Endothelial cell of umbilical vein (primary cell): ENCODE data around the gene ULBP3. TPM values are rescaled to one million over a fixed set of nuclear protein-coding genes. Genes with fewer than 3 reads are reported as not detected.

Source experiments
- BruUV-seq: library from RNA; stranded (reverse); fragments of 400-500 nt; replicated peaks from 2 replicates; lab custom pipeline; 2021; lab: Mats Ljungman, UMichigan
- CTCF ChIA-PET: fragments of 300-600, 350-600 bp; sonication (Branson Sonifier 250); formaldehyde crosslinking; loops from one replicate; lab custom pipeline; 2021; ENCODE audit warnings: antibody characterized with exemption, inconsistent platforms; lab: Charles Lee
- POLR2A ChIA-PET: fragments of 300-600, 350-600 bp; sonication (Branson Sonifier 250); formaldehyde crosslinking; loops from one replicate; lab custom pipeline; 2021; ENCODE audit warnings: antibody characterized with exemption, inconsistent platforms; lab: Charles Lee
- DNase-seq: peaks from one replicate; pipeline ENCODE4 v3.0.0-alpha.2; 2011; ENCODE audit warnings: low read depth, low spot score
- FAIRE-seq: peaks from 2 replicates; lab custom pipeline; 2011; peaks lifted over from hg19 to GRCh38; lab: Jason Lieb, UNC
- H2AFZ ChIP-seq: 2 replicates; pipeline ENCODE4 v1.6.0; 2012; ENCODE audit warnings: low read depth, low read length, control low read depth, inconsistent platforms
- H3K27ac ChIP-seq: 2 replicates; pipeline ENCODE4 v1.5.1; 2011; ENCODE audit warnings: low read depth, mild to moderate bottlenecking, control low read depth, low read length, moderate library complexity; ENCODE audit not compliant: insufficient read depth
- H3K27me3 ChIP-seq, 2 experiments: 2 replicates each; pipeline versions ENCODE4 v1.6.0 to v1.6.1; 2011; ENCODE audit warnings: low read length in 2 of 2, mixed read lengths in 1 of 2; ENCODE audit not compliant: control insufficient read depth in 2 of 2, insufficient read depth in 2 of 2
- H3K36me3 ChIP-seq, 2 experiments: 2 replicates in 1 of 2; 3 replicates in 1 of 2; pipeline ENCODE4 v1.5.1; 2011; ENCODE audit warnings: low read length in 2 of 2, mild to moderate bottlenecking in 1 of 2, moderate library complexity in 1 of 2; ENCODE audit not compliant: control insufficient read depth in 2 of 2, insufficient read depth in 2 of 2; ENCODE audit errors: extremely low read depth in 1 of 2
- H3K4me1 ChIP-seq: 3 replicates; pipeline ENCODE4 v1.5.1; 2011; ENCODE audit warnings: mild to moderate bottlenecking, low read length; ENCODE audit not compliant: control insufficient read depth, insufficient read depth; ENCODE audit errors: extremely low read depth
- H3K4me2 ChIP-seq: 2 replicates; pipeline ENCODE4 v1.6.1; 2011; ENCODE audit warnings: low read length, control low read depth, mixed read lengths; ENCODE audit not compliant: insufficient read depth
- H3K4me3 ChIP-seq, 3 experiments: fragments of 200-600 bp in 1 of 3; sonication (generic), shearing (Covaris generic) in 1 of 3; replicated peaks in 1 of 3; 2 replicates each; pipeline ENCODE4 v1.5.1; 2011 to 2016; ENCODE audit warnings: control low read depth in 3 of 3, low read length in 3 of 3, mild to moderate bottlenecking in 2 of 3, inconsistent platforms in 1 of 3, low read depth in 1 of 3, moderate library complexity in 1 of 3; ENCODE audit not compliant: insufficient read depth in 1 of 3
- H3K79me2 ChIP-seq: 2 replicates; pipeline ENCODE4 v1.6.0; 2012; ENCODE audit warnings: low read length, inconsistent platforms; ENCODE audit not compliant: control insufficient read depth, insufficient read depth
- H3K9ac ChIP-seq: replicated peaks from 2 replicates; pipeline ENCODE3; 2011; ENCODE audit warnings: low read length, control low read depth; ENCODE audit not compliant: insufficient read depth; ENCODE audit errors: extremely low read depth
- H3K9me1 ChIP-seq: replicated peaks from 3 replicates; pipeline ENCODE4 v1.6.0; 2011; ENCODE audit warnings: mild to moderate bottlenecking, low read length; ENCODE audit not compliant: control insufficient read depth, insufficient read depth; ENCODE audit errors: extremely low read depth
- H3K9me3 ChIP-seq: replicated peaks from 2 replicates; pipeline ENCODE4 v1.5.1; 2012; ENCODE audit warnings: low read length, inconsistent platforms; ENCODE audit not compliant: control insufficient read depth, insufficient read depth
- H4K20me1 ChIP-seq: replicated peaks from 2 replicates; pipeline ENCODE3; 2011; ENCODE audit warnings: mild to moderate bottlenecking, low read length; ENCODE audit not compliant: control insufficient read depth, insufficient read depth; ENCODE audit errors: extremely low read depth
- CTCF ChIP-seq, 2 donors: IDR thresholded peaks; 1 replicate in 1 of 2; 2 replicates in 1 of 2; pipeline ENCODE4 v1.5.1; 2011; ENCODE audit warnings: low read length in 2 of 2, mild to moderate bottlenecking in 2 of 2, moderate library complexity in 2 of 2, control low read depth in 1 of 2, inconsistent platforms in 1 of 2, low read depth in 1 of 2; ENCODE audit not compliant: insufficient read depth in 1 of 2; ENCODE audit errors: extremely low read depth in 1 of 2
- EZH2 ChIP-seq: IDR thresholded peaks from 2 replicates; pipeline ENCODE4 v1.6.1; 2012; ENCODE audit warnings: borderline replicate concordance, low read depth, mild to moderate bottlenecking, moderate library complexity, low read length, inconsistent platforms; ENCODE audit not compliant: severe bottlenecking
- FOS ChIP-seq: IDR thresholded peaks from 2 replicates; pipeline ENCODE4 v1.6.1; 2011; ENCODE audit warnings: mild to moderate bottlenecking, low read length, moderate library complexity, borderline replicate concordance; ENCODE audit not compliant: insufficient read depth
- GATA2 ChIP-seq: IDR thresholded peaks from 2 replicates; pipeline ENCODE4 v1.7.0; 2011; ENCODE audit warnings: low read depth, mild to moderate bottlenecking, moderate library complexity, mixed read lengths, low read length; ENCODE audit not compliant: insufficient read length, insufficient read depth
- JUN ChIP-seq: IDR thresholded peaks from 2 replicates; pipeline ENCODE4 v1.6.1; 2011; ENCODE audit warnings: borderline replicate concordance, low read depth; ENCODE audit not compliant: insufficient read length, insufficient read depth
- MAX ChIP-seq: IDR thresholded peaks from 2 replicates; pipeline ENCODE4 v1.6.1; 2011; ENCODE audit not compliant: insufficient read depth, insufficient read length
- MYC ChIP-seq: IDR thresholded peaks from one replicate; pipeline ENCODE4 v1.6.1; 2011; ENCODE audit warnings: mild to moderate bottlenecking, low read depth, low read length
- POLR2A ChIP-seq: IDR thresholded peaks from 2 replicates; pipeline ENCODE4 v1.6.1; 2012; ENCODE audit warnings: low read depth, mild to moderate bottlenecking, control low read depth, low read length
- POLR2AphosphoS5 ChIP-seq: IDR thresholded peaks from 2 replicates; pipeline ENCODE4 v1.6.1; 2012; ENCODE audit warnings: low read depth, mild to moderate bottlenecking, control low read depth, low read length, moderate library complexity; ENCODE audit not compliant: insufficient read depth
- dilution Hi-C: fragments of 300-500 bp; cut with MboI; formaldehyde crosslinking; loops from one replicate; pipeline ENCODE4 v1.15.0; 2019; ENCODE audit warnings: low sequenced_read_pairs; ENCODE audit not compliant: extremely low pct_ligation_motif_present
- intact Hi-C: fragments of 100-400 bp; cut with micrococcal nuclease; formaldehyde crosslinking; loops from one replicate; pipeline ENCODE4 v1.10.0; 2022
- polyA plus RNA-seq, 4 experiments: library from polyadenylated mRNA; depleted of rRNA in 3 of 4; stranded (reverse) in 3 of 4; unstranded in 1 of 4; fragments of >200 nt; gene quantifications; 2 replicates each; pipeline versions ENCODE4 v1.2.1 to v1.2.3, GENCODE V29; 2011 to 2012; ENCODE audit warnings: missing spikeins in 1 of 4
- total RNA-seq: library from RNA; stranded (reverse); gene quantifications from 2 replicates; pipeline ENCODE4 v1.2.3, GENCODE V29; 2021

ULBP3 gene
- total and polyA plus RNA-seq, 2 donors (not counting 3 experiments of a cell fraction or from before 2014, with no cell fraction given), result 7.1 to 12.8 TPM

GRCh38 chr6:150056916-150057315 lies 12.0 kb downstream of the ULBP3 start:
- no peak for DNase-seq
- Histone ChIP-seq H2AFZ (no peak overlapping the region), H3K36me3 (no peaks in the 10 kb centered on the region), H3K9ac (no peak overlapping the region), H3K4me2 (no peak overlapping the region), H3K79me2 (no peaks in the 10 kb centered on the region), H3K4me1 (no peaks in the 10 kb centered on the region), H3K9me3 (no peaks in the 10 kb centered on the region), H3K27ac (no peak overlapping the region), H4K20me1 (no peaks in the 10 kb centered on the region), H3K9me1 (no peaks in the 10 kb centered on the region), H3K27me3 (peaks cover 2 to 10% of the 10 kb centered on the region in 2 experiments), H3K4me3 (no peak overlapping the region)
- ChIA-PET CTCF (interaction anchor here (1.5 kb wide), 1 partner anchor 24 kb away, joined by 5 read pairs; no protein-coding TSS in a partner anchor), POLR2A (no interaction called here)
- no peak for FAIRE-seq
- BruUV-seq, result no TSS peak
- intact Hi-C loops, result no loop called here
- dilution Hi-C loops, result no loop called here
- TF ChIP-seq FOS (no peak), EZH2 (no peak), GATA2 (no peak), JUN (no peak)

- intact Hi-C loops, result no loop called here
Measured at GRCh38 chr6:150056156-150056555, 12.8 kb downstream of the ULBP3 start.

More at GRCh38 chr6:150056156-150056555, 12.8 kb downstream of the ULBP3 start:
- Histone ChIP-seq H2AFZ (no peak overlapping the region), H3K4me1 (no peaks in the 10 kb centered on the region), H3K27me3 (peaks cover 5 to 10% of the 10 kb centered on the region in 2 experiments), H3K9ac (no peak overlapping the region), H4K20me1 (no peaks in the 10 kb centered on the region), H3K4me3 (no peak overlapping the region), H3K4me2 (no peak overlapping the region), H3K9me1 (no peaks in the 10 kb centered on the region), H3K27ac (no peak overlapping the region), H3K36me3 (no peaks in the 10 kb centered on the region), H3K9me3 (no peaks in the 10 kb centered on the region), H3K79me2 (no peaks in the 10 kb centered on the region)
- DNase-seq (no peak), FAIRE-seq (no peak)
- dilution Hi-C loops, result no loop called here
- POLR2A ChIA-PET, result no interaction called here
- CTCF ChIA-PET, result interaction anchor here (1.5 kb wide), 1 partner anchor 25 kb away, joined by 5 read pairs; no protein-coding TSS in a partner anchor
- TF ChIP-seq GATA2 (no peak), FOS (no peak), MYC (no peak), CTCF (IDR thresholded peaks at IDR 0.05; ENCODE audit: extremely low read depth in 1 of 2, insufficient read depth in 1 of 2, low read depth in 1 of 2, low read length in 2 of 2) (no peak), MAX (no peak), JUN (no peak), EZH2 (no peak), POLR2A (no peak), POLR2AphosphoS5 (no peak)
- BruUV-seq, result no TSS peak
